Kasumi-1 (cell line): ENCODE measurements around the gene PRDM10.

ENCODE experiments used
- DNase-seq, 2 experiments: peaks; one replicate each; lab custom pipeline; 2025; lab: John Stamatoyannopoulos, UW

Gene PRDM10

DNA sequence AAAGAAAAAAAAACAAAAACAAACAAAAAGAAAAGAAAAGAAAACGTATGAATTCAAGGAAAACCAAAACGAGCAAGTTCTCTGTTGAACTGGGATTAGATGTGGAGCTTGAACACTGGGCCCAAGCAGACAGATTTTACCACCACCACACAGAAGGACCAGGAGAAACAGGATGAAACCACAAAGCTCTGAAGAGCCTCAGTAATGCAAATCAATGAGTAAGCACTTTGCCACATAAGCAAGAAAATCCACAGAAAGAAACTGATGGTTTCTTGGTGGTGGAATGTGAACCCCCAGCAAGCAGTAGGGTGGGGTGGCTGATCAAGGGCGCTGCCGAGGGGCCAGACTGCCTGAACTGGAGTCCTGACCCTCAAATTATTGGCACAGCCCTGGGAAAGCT is 56.4 kb downstream of the PRDM10 start:
- DNase-seq, result no peak

DNA sequence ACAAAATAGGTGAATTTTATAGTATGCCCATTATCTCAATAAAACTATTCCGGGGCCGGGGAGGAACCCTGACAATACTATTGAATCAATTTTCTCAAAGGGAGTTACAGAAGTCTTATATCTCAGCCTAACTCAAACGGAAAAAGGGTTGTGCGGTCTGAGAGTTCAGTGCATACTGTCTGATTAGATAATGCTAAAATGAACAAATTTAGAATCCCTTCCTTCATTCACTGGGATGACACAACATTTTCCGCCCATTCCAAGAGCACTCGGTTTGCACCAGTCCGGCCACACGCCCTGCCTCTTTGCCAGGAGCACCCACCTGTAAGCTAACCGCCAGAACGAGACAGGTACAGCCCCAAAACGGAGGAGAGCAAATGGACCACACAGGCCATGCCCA is 57.3 kb downstream of the PRDM10 start:
- no peak for DNase-seq

DNA sequence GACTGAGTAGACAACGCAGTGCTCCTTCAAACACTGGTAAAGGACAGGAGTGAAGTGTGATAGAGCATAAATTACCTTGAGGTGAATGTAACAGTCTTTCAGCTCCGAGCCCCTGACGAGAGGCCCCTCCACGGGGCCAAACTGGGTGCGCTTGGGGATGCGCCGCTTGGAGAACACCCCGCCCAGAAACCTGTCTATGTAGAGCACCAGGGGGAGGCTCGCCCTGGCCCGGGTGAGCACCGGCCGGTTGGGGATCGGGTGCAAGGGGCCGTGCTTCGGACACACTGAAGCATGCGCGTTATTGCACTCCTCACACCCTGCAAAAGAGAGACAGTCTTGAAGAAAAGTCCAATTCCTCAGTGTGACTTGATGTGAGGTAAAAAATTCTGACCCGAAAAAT is 57.9 kb downstream of the PRDM10 start:
- no peak for DNase-seq

DNA sequence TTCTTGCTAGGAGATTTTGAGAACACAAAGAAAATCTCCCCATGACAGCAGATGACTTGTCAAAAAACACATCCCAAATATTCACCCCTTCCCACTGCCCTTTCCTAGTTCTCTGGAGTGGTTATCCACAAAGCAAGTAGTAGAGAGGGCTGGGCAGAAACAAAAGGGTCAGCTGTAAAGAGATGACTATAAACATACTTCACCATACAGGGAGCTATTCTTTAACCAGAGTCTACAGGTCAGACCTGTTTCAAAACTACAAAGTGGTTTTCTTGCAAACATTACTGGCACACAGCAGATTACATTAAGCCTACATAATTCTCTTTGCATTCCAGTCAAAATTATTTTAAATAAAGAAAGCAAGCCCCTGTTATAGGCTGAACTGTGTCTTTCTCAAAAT is 59.6 kb downstream of the PRDM10 start:
- DNase-seq, result no peak

DNA sequence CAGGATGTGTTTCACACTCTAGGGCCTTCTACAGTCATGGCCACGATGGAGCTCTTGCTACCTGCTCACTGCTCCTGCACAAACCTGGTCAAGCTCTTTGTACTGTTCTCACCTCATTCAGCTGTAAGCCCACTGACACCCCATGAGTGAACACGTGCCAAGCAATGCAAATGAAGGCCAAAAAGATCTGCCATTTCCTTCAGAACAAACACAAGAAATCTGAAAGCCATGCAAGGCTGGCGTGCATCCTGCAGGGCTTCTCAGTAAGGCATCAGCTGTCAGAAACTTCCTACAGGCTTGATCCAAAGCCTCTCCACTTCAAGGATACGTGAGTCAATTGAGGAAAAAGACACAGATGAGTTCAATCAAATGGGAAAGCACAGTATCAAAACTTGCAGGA is 63.1 kb downstream of the PRDM10 start:
- DNase-seq, result no peak

DNA sequence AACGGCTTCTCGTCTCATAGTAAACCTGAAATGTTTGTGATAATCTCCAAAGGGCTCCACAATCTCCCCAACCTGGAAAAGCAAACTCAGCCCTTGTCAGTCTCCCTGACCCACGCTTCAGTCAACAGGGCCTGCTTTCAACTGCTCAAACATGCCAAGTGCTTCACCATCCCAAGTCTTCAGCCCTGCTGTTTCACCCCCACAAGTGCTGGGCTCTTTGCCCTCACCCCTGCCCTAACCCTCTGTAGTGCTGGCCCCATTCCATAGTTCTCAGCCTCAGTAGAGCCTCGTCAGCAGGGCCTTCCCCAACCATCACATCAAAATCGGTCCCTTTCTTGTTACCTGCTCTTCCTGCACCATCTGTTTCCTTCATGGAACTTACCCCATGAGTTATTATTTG is 63.9 kb downstream of the PRDM10 start:
- DNase-seq, result no peak

DNA sequence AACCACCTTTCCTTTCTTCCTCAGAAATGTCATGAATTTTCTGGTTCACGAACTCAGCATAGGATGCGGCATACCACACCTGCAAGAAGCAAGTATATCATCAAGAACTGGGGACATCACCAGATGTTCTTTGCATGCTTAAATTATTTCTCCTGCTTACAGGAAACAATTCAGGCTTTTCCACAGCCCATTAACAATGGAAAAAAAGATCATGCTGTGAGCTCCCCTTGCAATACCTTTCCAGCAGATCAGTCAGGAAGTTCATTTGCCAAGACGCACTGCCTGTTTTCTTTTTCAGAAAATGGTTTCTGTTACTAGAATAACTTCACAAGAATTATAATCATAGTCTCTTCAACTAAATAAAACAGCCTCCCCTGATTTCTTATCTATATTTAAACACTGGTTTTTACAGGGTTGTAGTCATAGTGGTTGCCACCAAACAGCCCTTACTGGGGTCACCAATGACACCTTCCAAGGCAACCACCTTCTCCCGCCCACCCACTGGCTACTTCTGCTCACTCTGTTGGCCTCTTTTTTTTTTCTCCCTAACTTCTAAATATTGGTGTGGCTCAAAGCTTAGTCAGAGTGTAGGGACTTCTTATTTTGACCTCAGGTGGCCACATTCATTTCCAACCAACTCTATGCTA is 64.9 kb downstream of the PRDM10 start:
- no peak for DNase-seq

DNA sequence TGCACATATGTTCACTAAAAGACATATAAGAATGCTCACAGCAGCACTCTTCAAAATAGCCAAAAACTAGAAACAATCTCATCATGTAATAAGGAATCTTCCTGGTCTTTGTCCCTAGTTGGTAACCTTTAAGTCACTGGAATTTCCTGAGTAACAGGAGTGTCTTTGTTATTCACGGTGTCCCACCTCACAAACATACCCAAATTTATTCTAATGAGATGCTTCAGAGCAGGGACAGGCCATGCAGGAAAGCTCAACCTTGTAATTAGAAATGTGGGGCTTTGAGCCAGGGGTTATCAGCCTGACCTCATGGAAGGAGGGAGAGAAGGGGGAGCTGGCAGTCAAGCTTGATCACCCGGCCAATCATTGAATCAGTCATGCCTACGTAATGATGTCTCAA is 66.9 kb downstream of the PRDM10 start:
- DNase-seq, result no peak

DNA sequence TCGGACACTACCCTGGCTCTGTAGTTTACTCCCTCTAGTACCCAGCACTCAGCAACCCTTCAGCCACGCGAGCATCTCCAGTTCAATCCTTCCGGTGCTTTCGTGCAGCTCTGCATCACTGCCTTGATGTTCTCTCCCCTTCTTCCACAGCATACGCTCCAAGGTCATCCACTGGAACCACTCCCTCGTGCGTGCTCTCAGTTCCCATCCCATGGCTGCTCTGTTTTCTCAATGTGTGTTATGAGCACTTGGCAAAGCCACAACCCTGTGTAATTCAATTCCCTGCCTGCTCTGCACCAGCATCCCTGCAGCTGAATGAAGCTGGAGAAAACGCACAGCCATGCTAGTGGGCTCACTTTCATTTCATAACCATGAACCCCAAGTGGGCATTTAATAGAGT is 68.7 kb downstream of the PRDM10 start:
- no peak for DNase-seq

DNA sequence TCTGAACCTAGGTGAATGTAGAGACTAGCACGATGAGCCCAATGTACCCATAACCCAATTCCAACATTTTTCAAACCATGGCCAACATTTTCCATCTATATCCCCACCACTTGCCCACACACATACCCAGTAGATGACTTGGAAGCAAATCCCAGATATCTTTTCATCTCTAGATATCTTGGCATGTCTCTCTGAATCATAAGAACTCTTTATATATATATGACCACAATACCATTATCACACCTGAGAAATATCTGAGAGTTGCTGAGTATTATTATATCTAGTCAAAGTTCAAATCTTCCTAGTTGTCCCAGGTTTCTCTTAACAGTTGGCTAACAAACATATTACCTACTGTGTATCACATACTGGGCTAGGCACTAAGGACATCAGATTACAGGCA is 69.4 kb downstream of the PRDM10 start:
- no peak for DNase-seq

DNA sequence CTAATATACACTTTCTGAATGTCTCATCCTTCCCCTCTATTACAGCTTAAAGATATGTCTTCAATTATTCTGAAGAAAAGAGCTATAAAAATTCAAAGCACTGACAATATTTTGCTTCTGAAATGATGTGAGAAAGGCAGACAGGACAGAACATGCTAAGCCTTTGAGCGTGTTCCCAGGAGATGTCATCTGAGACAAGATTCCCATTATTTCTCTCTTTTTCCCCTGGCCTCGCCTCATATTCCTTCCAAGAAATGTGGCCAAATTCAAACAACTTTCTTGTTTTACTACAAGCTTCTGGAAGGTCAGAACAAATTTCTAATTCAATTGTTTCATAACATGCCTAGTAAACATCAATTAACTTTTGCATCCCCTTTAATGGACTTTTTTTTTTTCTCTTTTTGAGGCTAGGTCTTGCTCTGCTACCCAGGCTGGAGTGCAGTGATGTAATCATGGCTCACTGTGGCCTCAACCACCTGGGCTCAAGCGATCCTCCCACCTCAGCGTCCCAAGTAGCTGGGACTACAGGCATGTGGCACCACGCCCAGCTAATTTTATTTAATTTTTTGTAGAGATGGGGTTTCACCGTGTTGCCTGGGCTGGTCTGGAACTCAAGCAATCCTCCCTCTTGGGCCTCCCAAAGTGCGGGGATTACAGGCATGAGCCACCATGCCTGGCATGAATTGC is 70.1 kb downstream of the PRDM10 start:
- DNase-seq, result no peak

DNA sequence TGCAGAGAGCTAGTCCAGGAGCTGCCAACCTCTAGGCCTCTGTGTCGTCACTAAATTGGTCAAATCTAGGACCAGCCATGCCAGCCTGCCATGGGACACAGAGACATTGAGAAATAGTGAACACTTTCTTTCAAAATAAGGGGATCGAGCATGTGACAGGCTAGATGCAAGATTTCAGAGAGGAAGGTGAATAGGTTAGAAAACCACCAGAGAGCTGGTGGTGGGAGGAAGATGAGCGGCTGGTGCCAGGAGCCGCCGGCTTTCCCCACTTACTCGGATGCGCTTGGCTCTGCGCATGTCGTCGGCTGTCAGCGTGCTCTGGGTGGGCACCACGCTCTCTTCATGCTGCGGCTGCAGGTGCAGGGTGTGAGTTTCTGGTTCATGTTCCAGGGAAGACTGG is 71.9 kb downstream of the PRDM10 start:
- no peak for DNase-seq

DNA sequence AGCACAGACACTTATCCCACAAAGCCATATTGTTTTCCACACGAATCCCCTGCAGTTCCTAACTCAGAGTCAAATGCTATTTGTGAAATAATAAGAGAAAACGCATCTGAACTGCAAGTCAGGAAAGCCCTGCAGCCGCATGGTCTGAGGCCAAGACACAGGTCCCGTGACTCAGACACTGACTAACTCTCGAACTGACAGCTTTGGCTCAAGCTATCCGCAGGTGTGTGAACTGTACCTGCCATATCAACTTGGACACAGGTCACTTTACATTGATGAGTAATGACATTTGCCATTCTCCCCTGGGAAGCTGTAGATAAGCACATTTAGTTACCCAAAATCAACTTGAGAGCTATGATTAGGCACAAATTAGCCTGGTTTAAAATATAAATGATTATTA is 72.3 kb downstream of the PRDM10 start:
- DNase-seq, result no peak

DNA sequence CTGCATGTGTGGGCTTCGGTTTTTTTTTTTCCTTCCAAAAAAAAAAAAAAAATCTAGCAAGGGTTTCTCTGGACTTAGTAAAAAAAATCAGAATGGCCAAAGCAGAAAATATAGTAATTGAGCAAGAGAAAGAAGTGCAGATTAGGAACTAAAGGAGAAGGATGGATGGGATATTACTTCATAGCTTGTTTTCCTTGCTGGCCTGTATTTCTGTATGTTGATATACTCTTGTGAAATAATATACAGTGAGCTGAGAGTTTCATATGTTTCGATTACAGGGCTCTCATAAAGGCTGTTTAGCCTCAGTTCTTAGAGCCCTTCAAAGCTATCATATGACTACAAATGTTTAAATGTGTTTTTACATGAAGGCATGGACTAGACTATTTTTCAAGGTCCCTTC is 72.9 kb downstream of the PRDM10 start:
- DNase-seq, result no peak

DNA sequence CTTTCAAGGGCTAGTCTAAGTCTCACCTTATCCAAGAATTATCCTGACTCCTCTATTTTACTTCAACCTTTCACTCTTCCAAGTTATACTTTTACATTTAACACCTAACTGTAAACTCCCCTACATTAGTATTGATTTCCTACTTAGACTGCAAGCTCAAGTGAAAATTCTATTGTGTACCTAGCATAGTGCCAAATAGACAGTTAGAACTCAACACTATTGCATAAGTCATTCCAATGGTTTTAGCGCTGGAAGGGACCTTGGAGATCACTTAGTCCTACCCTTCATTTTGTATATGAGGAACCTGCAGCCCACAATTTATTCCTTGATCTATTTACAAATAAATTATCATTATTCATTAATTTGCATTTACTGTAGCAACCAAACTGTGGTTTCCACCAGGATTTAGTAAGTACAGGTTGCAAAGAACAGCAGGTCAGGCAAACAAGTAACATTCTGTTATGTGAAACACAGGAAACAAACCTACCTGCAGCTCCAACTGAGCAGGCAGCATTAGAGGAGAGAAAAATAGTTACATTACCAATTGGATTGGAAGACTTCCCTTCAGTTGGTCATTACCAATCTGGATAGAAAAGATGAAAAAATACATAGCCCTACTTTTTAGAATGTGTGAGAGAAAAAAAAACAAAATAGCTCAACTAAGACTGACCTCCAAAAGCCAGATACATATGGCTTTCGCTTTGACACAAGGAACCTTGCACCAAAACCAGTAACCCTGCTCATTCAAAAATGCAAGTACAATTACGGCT is 73.5 kb downstream of the PRDM10 start:
- no peak for DNase-seq

DNA sequence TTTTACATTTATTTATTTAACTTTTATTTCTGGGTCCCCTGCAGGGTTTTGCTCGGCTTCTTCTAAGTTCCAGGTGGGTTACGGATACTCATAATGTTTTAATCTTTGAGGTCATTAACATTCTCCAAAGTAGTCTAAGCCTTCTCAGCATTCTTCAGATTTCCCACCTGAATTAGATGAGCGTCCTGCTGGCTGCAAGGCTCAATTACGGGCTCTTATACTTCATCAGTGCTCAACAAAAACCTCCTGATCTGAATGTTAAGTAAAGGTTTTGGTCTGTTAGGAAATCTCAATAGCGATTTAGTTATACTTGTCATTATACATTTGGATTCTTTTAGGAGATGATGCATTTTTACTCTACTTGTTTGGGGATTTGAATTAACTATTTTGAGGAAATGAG is 80.0 kb downstream of the PRDM10 start:
- DNase-seq, result peak in 1 of 2 experiments; percentile 19

DNA sequence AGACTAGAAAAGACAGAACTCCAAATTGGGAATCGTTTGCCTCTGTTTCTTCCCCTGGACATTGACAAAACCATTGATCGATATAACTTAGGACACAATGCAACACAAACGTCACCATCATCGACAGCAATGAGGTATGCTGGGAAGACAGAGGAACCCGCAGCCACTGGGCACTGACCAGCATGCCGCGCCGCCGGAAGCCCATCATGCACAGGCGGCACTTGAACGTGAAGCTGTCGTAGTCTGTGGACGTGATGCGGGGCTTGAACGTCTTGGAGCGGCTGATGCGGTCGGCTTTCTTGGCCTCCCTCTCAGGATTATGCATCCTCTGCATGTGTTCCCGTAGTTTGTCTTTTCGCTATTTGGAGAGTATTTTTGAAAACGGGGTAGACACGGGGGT is 84.3 kb downstream of the PRDM10 start:
- DNase-seq, result no peak

DNA sequence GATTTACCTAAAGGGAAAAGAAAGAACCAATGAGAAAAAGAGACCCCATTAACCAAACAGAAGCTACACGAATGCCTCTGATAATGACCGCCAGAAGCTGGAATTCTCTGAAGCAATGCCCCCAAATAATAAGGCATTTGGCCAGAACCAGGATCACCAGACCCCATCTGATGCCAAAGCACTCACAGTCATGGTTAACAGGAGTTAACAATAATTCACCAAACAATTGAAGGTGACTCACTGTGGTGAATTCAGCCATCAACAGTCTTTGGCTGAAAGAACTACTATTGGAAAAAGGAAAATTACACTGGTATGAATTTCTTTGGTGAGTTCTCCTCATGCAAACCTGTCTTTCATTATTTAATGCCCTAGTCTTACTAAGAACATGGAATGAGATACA is 85.4 kb downstream of the PRDM10 start:
- DNase-seq, result no peak

DNA sequence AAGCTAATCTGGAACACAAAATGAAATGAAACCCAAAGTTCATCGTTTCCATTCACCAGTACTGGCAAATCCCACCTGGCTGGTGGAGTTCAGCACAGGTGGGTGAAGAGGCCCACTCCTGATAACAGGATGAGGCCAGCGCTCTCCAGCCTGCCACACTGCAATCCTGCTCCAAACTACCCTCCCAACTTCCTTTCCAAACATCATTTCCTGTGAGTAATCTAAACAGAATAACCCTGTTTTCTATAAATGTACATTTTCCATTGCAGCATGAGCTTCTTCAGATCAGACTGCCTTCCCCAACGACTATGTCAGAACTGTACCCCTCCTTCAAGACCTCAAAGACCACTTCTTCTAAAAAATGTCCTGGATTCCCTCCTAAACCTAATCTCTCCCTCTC is 91.3 kb downstream of the PRDM10 start:
- peak; percentile 56 to 61 for DNase-seq

DNA sequence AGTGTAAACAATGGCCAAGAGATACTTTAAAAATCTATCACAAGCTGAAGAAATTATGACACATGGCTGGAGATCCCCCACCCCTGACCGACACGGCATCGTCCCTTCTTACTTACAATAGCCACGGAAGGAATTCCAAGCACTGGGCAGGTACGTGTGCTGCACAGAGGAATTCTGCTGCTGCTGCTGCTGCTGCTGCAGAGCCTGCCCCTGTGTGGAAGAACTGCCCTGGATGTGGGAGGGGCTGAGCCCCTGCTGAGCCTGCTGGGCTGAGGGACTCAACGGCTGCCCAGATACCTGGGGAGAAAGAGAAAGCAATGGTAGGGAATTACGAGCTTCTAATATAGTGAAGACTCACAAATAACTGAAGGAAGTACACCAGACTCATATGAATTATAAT is 92.3 kb downstream of the PRDM10 start:
- no peak for DNase-seq

DNA sequence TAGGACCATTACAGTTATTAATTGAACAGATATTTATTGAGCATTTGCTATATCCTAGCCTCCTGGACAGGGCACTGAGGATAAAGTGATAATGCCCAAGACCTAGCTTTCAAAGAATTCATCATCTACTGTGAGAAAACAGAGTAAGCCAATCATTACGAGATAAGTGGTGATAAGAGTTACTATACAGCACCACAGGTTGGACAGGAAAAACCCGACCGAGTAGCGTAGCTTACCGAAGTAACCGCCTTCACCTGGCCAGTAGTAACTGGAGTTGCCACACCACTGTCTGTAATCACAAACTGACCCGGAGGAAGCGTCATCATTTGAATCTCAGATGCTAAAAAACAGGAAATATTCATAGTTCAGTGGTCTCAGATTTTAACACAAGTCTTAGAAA is 97.2 kb downstream of the PRDM10 start:
- no peak for DNase-seq

DNA sequence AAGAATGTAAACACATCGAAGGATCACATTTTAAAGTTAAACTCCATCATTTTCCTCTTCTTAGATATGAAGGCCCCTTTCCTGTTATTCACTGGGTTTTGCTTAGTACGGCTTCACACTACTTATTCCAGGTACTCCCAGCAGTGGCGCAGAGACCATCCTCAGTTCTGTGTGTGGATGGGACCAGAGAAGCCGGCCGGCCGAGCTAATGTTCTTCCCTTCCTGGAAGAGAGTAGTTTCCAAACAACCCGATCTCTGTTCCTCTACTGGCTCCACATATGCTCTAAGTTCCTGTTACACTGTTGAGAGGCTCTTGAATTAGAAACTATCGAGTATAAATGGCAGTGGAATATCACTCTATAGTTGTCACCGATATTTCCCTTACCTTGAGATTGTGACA is 106.6 kb downstream of the PRDM10 start:
- peak in 1 of 2 experiments; percentile 21 for DNase-seq
